GM18909 (cell line): ENCODE results near the gene TMPRSS7.
A peak's percentile ranks its signal among the peaks of the same experiment; 100 is the strongest.

Experiments
- ATAC-seq: cut with Tn5 transposase; IDR thresholded peaks from one replicate; pipeline ENCODE4 v1.9.1; 2021; ENCODE audit warnings: mild to moderate bottlenecking; ENCODE audit not compliant: unreplicated experiment, poor library complexity

The TMPRSS7 gene, protein sequence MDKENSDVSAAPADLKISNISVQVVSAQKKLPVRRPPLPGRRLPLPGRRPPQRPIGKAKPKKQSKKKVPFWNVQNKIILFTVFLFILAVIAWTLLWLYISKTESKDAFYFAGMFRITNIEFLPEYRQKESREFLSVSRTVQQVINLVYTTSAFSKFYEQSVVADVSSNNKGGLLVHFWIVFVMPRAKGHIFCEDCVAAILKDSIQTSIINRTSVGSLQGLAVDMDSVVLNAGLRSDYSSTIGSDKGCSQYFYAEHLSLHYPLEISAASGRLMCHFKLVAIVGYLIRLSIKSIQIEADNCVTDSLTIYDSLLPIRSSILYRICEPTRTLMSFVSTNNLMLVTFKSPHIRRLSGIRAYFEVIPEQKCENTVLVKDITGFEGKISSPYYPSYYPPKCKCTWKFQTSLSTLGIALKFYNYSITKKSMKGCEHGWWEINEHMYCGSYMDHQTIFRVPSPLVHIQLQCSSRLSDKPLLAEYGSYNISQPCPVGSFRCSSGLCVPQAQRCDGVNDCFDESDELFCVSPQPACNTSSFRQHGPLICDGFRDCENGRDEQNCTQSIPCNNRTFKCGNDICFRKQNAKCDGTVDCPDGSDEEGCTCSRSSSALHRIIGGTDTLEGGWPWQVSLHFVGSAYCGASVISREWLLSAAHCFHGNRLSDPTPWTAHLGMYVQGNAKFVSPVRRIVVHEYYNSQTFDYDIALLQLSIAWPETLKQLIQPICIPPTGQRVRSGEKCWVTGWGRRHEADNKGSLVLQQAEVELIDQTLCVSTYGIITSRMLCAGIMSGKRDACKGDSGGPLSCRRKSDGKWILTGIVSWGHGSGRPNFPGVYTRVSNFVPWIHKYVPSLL

DNA sequence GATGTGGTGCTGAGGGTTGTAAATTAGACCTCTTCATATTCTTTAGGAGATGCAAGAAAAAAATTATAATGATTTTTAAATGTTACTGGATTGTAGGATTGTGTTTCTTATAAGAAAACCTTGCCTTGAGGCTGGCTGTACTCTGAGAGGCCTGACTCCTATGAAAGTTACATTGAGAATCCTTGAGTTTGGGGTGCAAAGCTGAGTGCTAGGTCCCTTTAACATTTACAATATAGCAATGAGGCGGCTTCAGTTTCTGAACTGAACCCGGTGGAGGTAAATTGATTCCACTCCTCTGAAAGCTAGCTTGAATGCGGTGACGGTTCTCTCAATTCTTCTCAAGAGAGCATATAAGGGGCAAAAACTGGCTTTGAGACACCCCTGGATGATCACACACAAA lies at the start of gene TMPRSS7:
TSS of gene TMPRSS7 (plus strand) at position 301 of the 400 bp plus-strand sequence. CDS start 110 bp downstream, outside the sequence.
- no peak for ATAC-seq

GRCh38 chr3:111986800-111987199 lies 47.7 kb upstream of the TMPRSS7 start:
- no peak for ATAC-seq

- peak; percentile 93 for ATAC-seq
Observed at GRCh38 chr3:111989061-111989678, 45.4 kb upstream of the TMPRSS7 start.

- ATAC-seq, result no peak
Observed at GRCh38 chr3:111993038-111993437, 41.5 kb upstream of the TMPRSS7 start.

DNA sequence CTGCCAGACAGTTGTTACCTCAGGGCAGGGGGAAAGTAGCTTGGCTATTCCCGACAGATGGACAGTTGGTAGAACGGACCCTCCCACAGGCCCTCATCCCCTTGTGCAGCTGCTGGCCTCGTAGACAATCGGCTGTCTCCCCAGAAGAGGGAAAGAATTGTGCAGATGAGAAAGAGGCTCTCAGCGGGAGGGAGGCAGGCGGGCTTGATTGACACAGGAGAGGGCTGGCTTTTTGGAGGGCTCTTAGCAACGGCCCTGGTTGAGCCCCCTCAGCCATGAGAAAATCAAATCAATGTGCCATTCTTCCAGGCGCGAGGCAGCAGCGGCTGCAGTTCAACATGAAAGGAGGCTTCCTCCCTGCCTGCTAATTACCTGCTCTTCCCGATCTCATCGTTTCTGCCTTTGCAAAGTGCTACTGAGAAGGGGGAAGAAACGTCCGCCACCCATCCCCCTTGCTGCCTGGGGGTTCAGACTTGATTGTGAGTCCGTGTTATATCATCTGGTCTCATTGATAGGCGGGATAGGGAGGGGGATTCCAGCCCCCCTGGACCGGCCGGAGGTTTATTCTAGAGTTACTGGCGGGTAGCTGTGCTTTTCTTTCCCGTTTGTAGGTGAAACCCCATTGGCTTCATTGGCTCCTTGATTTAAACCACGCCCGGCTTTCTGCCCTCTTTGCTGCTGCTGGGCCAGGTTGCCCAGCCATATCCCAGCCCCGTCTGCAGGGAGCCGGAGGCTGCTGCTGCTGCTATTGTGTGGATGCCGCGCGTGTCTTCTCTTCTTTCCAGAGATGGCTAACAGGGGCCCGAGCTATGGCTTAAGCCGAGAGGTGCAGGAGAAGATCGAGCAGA lies 35.7 kb upstream of the TMPRSS7 start, which contains the start of gene TAGLN3:
TSS of gene TAGLN3 (plus strand) at position 287 of the 848 bp plus-strand sequence. CDS start at position 788, 501 bp downstream.
- peak; percentile 47 for ATAC-seq

- no peak for ATAC-seq
Observed at GRCh38 chr3:111999484-112000324, 34.8 kb upstream of the TMPRSS7 start.

- ATAC-seq, result no peak
Observed at GRCh38 chr3:112000367-112000771, 34.2 kb upstream of the TMPRSS7 start.

GRCh38 chr3:112000966-112001365 lies 33.6 kb upstream of the TMPRSS7 start:
- no peak for ATAC-seq

DNA sequence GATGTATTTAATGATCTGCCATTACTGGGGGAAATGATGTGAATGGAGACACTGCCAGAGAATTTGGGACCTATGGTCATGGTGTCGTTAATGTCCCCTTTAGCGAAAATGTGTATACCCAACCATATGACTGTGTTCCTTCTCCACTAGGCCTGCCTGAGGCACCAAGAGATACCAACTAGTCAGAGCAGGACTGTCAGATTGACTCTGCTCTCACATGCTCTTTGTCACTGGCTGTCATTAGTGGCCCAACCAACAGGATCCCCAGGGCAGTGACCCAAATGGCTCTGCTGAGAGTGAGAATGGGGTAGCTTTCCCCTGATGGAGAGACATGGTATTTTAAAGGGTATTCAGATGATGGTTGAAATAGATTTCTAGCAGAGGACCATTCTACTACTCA lies 33.0 kb upstream of the TMPRSS7 start:
- no peak for ATAC-seq

GRCh38 chr3:112002096-112002971 lies 32.2 kb upstream of the TMPRSS7 start:
- no peak for ATAC-seq

DNA sequence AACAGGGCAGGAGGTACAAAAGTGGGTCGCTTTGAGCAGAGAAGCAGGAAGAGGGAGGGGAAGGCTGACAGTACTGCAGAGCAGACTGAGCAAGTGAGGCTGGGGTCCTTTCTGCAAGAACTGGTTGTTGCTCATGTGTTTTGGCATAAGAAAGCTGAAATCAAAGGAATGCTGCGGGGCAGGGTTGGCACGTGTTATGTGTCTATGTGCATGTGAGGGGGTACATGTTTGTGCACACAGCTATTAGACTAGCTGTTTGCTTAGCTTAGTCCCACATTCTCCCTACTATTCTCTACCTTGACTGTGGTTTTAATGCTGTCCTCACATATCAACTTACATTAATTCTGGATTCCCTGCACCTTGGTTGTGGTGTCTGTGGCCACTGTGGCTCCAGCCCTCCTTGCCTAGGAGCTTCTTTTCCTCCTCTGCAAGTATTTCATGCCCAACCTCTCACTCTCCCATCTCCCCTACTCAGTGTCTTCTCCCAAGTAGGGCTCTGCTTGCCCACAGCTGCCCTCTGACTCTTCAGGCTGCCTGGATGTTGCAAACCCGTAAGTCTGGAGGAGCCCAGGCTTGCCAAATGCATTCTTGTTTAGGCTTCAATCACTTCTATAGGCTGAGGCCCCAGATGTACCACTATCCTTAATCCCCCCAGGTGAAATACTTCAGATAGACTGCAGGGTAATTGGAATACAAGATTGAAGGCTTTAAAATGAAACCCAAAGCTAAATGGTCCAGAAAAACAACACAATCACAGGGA lies 31.0 kb upstream of the TMPRSS7 start:
- ATAC-seq, result no peak

GRCh38 chr3:112004187-112004586 lies 30.3 kb upstream of the TMPRSS7 start:
- ATAC-seq, result no peak

- no peak for ATAC-seq
Observed at GRCh38 chr3:112004669-112005068, 29.9 kb upstream of the TMPRSS7 start.

GRCh38 chr3:112005091-112005672 lies 29.4 kb upstream of the TMPRSS7 start:
- ATAC-seq, result no peak

- ATAC-seq, result no peak
Observed at GRCh38 chr3:112007633-112008032, 26.9 kb upstream of the TMPRSS7 start.

DNA sequence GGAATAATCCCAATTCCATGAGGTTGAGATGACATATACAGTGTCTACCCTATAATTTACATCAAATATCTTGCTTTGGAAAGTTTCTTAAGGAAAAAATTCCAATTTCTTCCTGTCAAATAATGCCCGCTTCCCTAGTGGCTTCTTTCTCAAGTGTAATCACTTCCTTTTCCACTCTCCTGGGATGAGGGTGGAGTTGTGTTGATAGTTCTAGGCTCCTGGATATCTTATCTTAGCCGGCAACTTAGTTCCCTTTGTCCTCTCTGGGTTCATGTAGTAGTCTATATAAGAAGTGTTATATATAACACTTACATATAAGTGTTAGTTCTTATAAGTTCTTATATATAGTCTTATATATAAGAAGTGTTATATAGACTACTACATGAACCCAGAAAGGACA lies 24.9 kb upstream of the TMPRSS7 start:
- ATAC-seq, result no peak

DNA sequence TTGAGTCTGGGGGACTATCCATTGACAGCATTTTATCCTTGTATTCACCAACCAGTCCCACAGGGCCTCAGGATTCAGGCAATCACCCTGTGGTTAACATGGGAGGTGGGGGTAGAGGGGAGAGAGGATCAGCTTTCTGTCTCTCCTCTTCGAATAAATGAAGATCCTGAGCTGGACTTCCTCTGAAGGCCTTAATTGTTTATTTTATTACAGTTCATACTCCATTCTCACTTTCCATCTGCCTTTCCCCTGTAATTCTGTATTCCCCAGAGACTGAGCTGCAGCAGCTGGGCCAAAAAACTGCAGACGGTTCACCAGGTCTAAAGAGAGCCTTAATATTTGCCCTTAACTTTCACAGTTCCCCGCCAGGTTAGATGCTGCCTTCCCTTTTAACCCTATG lies 23.9 kb upstream of the TMPRSS7 start:
- ATAC-seq, result no peak
